Astrocyte (in vitro differentiated cells and primary cell): ENCODE data around the gene CYP19A1.

ENCODE experiments used
- EZH2 ChIP-seq: IDR thresholded peaks from 2 replicates; pipeline ENCODE4 v1.6.1; 2012; ENCODE audit warnings: mild to moderate bottlenecking, low read length, inconsistent platforms; ENCODE audit not compliant: insufficient read depth
- TF ChIP-seq, protein P1 (sequence below): IDR thresholded peaks from 2 replicates; pipeline ENCODE4 v1.5.1; 2011; ENCODE audit warnings: low read depth, mild to moderate bottlenecking, inconsistent platforms, low read length, moderate library complexity; ENCODE audit not compliant: insufficient read depth

DNA sequence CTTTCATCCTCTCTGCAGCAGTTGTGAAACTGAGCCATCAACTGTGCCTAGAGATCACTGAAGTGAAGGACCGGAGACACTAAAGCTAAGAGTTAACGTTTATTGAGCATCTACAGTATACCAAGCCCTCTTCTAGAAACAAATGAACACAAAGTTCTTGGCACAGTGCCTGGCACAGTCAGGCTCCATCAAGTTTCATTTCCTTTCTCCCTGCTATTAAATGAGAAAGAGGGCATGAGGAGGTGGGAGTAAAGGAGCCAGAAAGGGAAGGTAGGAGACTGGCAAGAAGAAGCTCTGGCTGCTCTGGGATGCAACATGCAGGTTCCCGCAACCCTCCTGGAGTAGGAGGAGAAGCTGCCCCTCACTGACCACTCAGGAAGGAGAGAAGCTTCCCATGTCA is 30.6 kb downstream of the CYP19A1 start:
- TF ChIP-seq, protein P1, sequence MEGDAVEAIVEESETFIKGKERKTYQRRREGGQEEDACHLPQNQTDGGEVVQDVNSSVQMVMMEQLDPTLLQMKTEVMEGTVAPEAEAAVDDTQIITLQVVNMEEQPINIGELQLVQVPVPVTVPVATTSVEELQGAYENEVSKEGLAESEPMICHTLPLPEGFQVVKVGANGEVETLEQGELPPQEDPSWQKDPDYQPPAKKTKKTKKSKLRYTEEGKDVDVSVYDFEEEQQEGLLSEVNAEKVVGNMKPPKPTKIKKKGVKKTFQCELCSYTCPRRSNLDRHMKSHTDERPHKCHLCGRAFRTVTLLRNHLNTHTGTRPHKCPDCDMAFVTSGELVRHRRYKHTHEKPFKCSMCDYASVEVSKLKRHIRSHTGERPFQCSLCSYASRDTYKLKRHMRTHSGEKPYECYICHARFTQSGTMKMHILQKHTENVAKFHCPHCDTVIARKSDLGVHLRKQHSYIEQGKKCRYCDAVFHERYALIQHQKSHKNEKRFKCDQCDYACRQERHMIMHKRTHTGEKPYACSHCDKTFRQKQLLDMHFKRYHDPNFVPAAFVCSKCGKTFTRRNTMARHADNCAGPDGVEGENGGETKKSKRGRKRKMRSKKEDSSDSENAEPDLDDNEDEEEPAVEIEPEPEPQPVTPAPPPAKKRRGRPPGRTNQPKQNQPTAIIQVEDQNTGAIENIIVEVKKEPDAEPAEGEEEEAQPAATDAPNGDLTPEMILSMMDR: no peak
- no peak for TF ChIP-seq EZH2
